Neuronal stem cell (in vitro differentiated cells): ENCODE results near the gene NOMO2.
"Not testable (repeated sequence)": the region's sequence is repeated elsewhere in the genome, so short reads cannot be mapped to it uniquely, and the experiment has no call there.

Experiments
- DNase-seq: peaks from one replicate; pipeline ENCODE4 v3.0.0-alpha.2; 2013; ENCODE audit warnings: low spot score
- H2AFZ ChIP-seq: one replicate; pipeline ENCODE4 v1.6.1; 2013; ENCODE audit warnings: mild to moderate bottlenecking, low read length, inconsistent platforms
- H2AK5ac ChIP-seq: 2 replicates; pipeline ENCODE4 v1.6.1; 2013; ENCODE audit warnings: low read depth, mild to moderate bottlenecking, inconsistent platforms, low read length, moderate library complexity, mixed read lengths
- H2BK120ac ChIP-seq: 2 replicates; pipeline ENCODE4 v1.6.1; 2013; ENCODE audit warnings: low read depth, mild to moderate bottlenecking, inconsistent platforms, low read length, moderate library complexity, mixed read lengths
- H2BK12ac ChIP-seq: one replicate; pipeline ENCODE4 v1.6.1; 2013; ENCODE audit warnings: low read length, inconsistent platforms
- H2BK15ac ChIP-seq: 2 replicates; pipeline ENCODE4 v1.6.1; 2013; ENCODE audit warnings: mild to moderate bottlenecking, low read length, inconsistent platforms, mixed read lengths
- H2BK5ac ChIP-seq: one replicate; pipeline ENCODE4 v1.6.1; 2013; ENCODE audit warnings: inconsistent platforms, mild to moderate bottlenecking, low read length, moderate library complexity
- H3K14ac ChIP-seq: one replicate; pipeline ENCODE4 v1.6.1; 2013; ENCODE audit warnings: low read length, inconsistent platforms
- H3K18ac ChIP-seq: 2 replicates; pipeline ENCODE4 v1.6.1; 2013; ENCODE audit warnings: low read length, inconsistent platforms
- H3K23ac ChIP-seq: 2 replicates; pipeline ENCODE4 v1.6.1; 2013; ENCODE audit warnings: low read depth, mild to moderate bottlenecking, mixed read lengths, low read length, inconsistent platforms; ENCODE audit not compliant: poor library complexity
- H3K27ac ChIP-seq: replicated peaks from 3 replicates; pipeline ENCODE4 v1.5.1; 2013; ENCODE audit warnings: low read length, inconsistent platforms
- H3K27me3 ChIP-seq, 3 experiments: 2 replicates each; pipeline ENCODE4 v1.6.1; 2013; ENCODE audit warnings: low read length in 3 of 3, mild to moderate bottlenecking in 2 of 3, inconsistent platforms in 1 of 3, low read depth in 1 of 3, mixed read lengths in 1 of 3, moderate library complexity in 1 of 3; ENCODE audit not compliant: control insufficient read depth in 3 of 3, insufficient read depth in 3 of 3
- H3K36me3 ChIP-seq, 2 donors: replicated peaks in 1 of 2; 2 replicates each; pipeline ENCODE4 v1.6.1; 2013; ENCODE audit warnings: low read length in 2 of 2; ENCODE audit not compliant: control insufficient read depth in 2 of 2, insufficient read depth in 2 of 2
- H3K4ac ChIP-seq: 2 replicates; pipeline ENCODE4 v1.6.1; 2013; ENCODE audit warnings: inconsistent platforms, mild to moderate bottlenecking, low read length, moderate library complexity
- H3K4me1 ChIP-seq, 2 donors: 1 replicate in 1 of 2; 2 replicates in 1 of 2; pipeline ENCODE4 v1.6.1; 2013; ENCODE audit warnings: low read length in 2 of 2, low read depth in 1 of 2; ENCODE audit not compliant: control insufficient read depth in 2 of 2, insufficient read depth in 1 of 2
- H3K4me2 ChIP-seq: one replicate; pipeline ENCODE4 v1.6.1; 2013; ENCODE audit warnings: mild to moderate bottlenecking, low read length, inconsistent platforms; ENCODE audit not compliant: insufficient read depth, poor library complexity, severe bottlenecking
- H3K4me3 ChIP-seq, 2 donors: 2 replicates each; pipeline ENCODE4 v1.5.1; 2013; ENCODE audit warnings: low read length in 2 of 2, mild to moderate bottlenecking in 2 of 2, inconsistent platforms in 1 of 2, moderate library complexity in 1 of 2
- H3K79me1 ChIP-seq: one replicate; pipeline ENCODE4 v1.6.1; 2013; ENCODE audit warnings: low read depth, mild to moderate bottlenecking, inconsistent platforms, low read length, moderate library complexity
- H3K9ac ChIP-seq: one replicate; pipeline ENCODE4 v1.6.1; 2013; ENCODE audit warnings: mild to moderate bottlenecking, low read depth, low read length, inconsistent platforms; ENCODE audit not compliant: poor library complexity
- H3K9me3 ChIP-seq, 2 donors: replicated peaks in 1 of 2; 2 replicates each; pipeline versions ENCODE3 to v1.6.1; 2013; ENCODE audit warnings: low read length in 2 of 2, mild to moderate bottlenecking in 2 of 2, inconsistent platforms in 1 of 2, low read depth in 1 of 2, mixed read lengths in 1 of 2, moderate library complexity in 1 of 2; ENCODE audit not compliant: control insufficient read depth in 2 of 2, insufficient read depth in 1 of 2
- H4K8ac ChIP-seq: one replicate; pipeline ENCODE4 v1.6.1; 2013; ENCODE audit warnings: low read depth, mild to moderate bottlenecking, inconsistent platforms, low read length, moderate library complexity
- H4K91ac ChIP-seq: one replicate; pipeline ENCODE4 v1.6.1; 2013; ENCODE audit warnings: low read length, low read depth, mild to moderate bottlenecking, inconsistent platforms; ENCODE audit not compliant: poor library complexity
- WGBS, 2 donors: extraction: QIAGEN DNeasy Blood & Tissue Kit; methylation state at CpG; one replicate each; pipeline ENCODE4 v1.1.7; 2013; ENCODE audit warnings: missing lambda C conversion rate in 2 of 2, mixed read lengths in 1 of 2; ENCODE audit not compliant: insufficient read length in 2 of 2, insufficient replicate concordance in 1 of 2; ENCODE audit errors: extremely low coverage in 2 of 2; 5-methylcytosine and 5-hydroxymethylcytosine counted together

The NOMO2 gene

DNA sequence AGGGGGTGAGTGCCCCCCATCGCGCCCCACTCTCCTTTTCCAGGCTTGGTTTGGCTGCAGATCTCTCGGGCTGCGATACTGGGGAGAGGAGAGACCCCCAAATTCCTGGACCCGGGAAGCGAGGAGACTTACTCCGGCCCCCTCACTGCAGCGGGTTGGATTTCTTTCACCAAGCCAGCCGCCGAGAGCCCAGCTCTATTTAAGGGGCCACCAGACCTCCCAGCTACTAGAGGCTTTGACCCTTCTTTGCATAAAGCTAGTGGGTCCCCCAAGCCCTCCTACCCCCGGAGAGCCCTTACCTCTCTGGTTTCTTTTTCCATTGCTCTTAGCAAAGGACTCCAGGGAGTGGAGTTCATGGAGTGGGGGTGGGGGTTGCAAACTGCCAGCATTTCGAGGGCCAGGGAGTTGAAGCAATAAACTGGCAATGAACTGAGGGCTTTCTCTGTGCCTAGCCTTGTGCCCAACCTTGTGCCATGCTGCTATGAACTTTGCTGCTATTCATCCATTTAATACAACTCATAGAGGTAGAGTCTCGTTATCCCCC is 9.5 kb upstream of the NOMO2 start:
- H3K4me3 ChIP-seq: not testable (repeated sequence)

DNA sequence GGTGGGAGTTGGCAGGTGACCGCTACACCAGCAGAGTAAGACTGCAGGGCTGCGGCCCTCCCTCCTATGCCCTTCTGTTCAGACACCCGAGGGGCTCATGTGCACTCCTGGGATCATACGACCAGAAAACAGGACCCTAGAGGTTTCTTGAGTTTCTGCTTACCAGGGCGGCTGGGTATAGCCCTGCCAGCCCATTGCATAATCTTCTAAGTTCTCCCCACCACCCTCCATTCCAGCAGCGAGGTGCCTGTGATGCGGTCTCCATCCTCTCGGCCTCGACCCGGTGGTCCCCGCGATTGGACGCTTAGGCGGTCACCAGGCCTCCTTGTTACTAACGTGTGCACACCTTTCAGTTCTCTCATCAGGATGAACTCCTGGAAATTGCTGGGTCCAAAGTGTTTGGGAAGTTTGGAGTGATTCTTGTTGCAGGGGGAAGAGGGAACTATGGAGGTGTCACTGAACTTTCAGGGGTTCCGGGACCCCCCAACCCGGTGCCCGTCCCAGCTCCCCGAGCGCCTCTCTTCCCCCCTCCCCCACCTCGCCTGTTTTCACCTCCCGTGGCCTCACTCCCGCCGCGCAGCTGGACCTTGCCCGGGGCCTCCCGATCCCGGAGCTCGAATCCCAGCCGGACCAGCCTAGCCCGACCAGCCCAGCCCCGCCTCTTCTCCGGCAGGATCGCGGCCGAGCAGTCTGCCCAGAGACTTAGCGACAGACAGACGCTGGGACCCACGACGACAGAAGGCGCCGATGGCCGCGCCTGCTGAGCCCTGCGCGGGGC is 8.8 kb upstream of the NOMO2 start:
- not testable (repeated sequence) for H3K18ac ChIP-seq, H4K8ac ChIP-seq, H3K4ac ChIP-seq, H3K4me3 ChIP-seq, H4K91ac ChIP-seq, H2BK12ac ChIP-seq, H3K9ac ChIP-seq, H3K27ac ChIP-seq, H3K27me3 ChIP-seq, H2AFZ ChIP-seq, H3K9me3 ChIP-seq, H2AK5ac ChIP-seq, H3K14ac ChIP-seq, H2BK5ac ChIP-seq, H2BK15ac ChIP-seq, DNase-seq, H2BK120ac ChIP-seq, H3K79me1 ChIP-seq, H3K23ac ChIP-seq, H3K4me1 ChIP-seq, H3K36me3 ChIP-seq
- H3K4me2 ChIP-seq: peak overlapping the region; percentile 18
- WGBS, 2 donors: no CpG with 5 or more reads among the region's 46 CpGs

More for the DNA sequence above, 9.5 kb upstream of the NOMO2 start:
- H2BK12ac ChIP-seq, H2AK5ac ChIP-seq, H3K23ac ChIP-seq, H3K18ac ChIP-seq, H3K36me3 ChIP-seq, H3K14ac ChIP-seq, H3K27ac ChIP-seq, H3K79me1 ChIP-seq, H3K4me1 ChIP-seq, H3K27me3 ChIP-seq, H2BK5ac ChIP-seq, H2BK120ac ChIP-seq, H3K9me3 ChIP-seq, H4K91ac ChIP-seq, H2BK15ac ChIP-seq, DNase-seq, H4K8ac ChIP-seq, H3K9ac ChIP-seq, H3K4ac ChIP-seq: not testable (repeated sequence)
- WGBS, 2 donors: no CpG with 5 or more reads among the region's 13 CpGs
- H3K4me2 ChIP-seq: peak overlapping the region; percentile 33
- peak overlapping the region; percentile 71 for H2AFZ ChIP-seq

DNA sequence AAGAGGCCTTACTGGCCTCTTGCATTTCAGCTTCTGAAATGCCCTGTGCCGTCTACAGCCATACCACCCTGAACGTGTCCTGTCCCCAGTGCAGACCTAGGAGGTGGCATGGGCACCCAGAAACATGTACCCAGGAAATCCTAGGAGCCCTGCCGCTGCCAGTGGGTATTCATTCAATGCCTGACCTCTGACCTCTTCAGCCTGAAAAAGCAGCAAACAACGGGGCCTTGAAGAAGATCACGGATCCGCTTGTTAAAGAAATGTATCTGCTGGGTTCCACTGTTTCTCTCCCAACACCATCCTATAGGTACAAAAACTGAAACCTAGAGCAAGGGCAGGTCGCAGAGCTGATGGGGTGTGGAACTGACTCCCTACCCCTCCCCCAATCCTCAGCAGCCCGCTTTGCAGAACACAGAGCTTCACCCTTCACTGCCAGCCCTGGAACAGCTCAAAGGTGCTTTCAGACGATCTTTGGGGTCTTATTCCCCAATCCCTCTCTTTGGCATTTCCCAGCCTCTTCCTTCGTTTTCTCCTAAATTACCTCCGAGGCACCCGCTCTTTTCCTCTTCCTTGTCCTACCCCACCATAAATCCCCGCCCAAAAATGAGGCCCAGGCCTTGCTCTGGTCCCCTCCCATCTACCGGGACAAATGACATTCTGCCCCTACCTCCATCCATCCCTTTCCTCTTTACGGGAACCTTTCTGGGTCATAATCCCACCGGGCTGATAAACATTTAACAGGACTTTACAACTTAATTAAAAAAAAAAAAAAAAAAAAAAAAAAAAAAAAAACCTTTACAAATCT is 1.3 kb downstream of the NOMO2 start:
- H2BK12ac ChIP-seq, H3K18ac ChIP-seq, H3K4ac ChIP-seq, H3K4me1 ChIP-seq, H3K79me1 ChIP-seq, H3K4me2 ChIP-seq, H2AFZ ChIP-seq, H3K36me3 ChIP-seq, H4K8ac ChIP-seq, H2AK5ac ChIP-seq, DNase-seq, H2BK15ac ChIP-seq, H3K14ac ChIP-seq, H2BK120ac ChIP-seq, H3K9ac ChIP-seq, H4K91ac ChIP-seq, H3K9me3 ChIP-seq, H3K27ac ChIP-seq, H3K23ac ChIP-seq, H3K27me3 ChIP-seq, H2BK5ac ChIP-seq: not testable (repeated sequence)
- peak overlapping the region in 1 of 2 donors; percentile 49 for H3K4me3 ChIP-seq
- WGBS, 2 donors: no CpG with 5 or more reads among the region's 16 CpGs

DNA sequence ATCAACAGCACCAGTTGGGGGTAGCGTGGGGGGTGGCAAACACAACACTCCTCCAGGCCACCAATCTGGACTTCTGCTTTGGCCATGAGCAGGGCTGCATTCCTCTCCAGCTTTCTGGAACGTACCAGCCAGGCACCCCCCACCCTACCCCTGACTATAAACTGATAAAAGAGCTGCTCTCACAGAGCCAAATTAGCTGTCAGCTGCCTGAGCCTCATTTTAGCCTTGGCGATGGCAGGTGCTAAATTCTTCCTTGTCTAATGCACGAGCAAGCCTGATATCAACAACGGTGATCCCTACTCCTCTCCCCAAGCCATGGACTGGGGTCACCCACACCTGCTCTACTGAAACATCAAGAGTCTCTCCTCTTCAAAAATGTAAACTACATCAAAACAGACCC is 8.2 kb downstream of the NOMO2 start:
- not testable (repeated sequence) for H2BK15ac ChIP-seq, H3K4me1 ChIP-seq, H3K79me1 ChIP-seq, H2AK5ac ChIP-seq, H2BK5ac ChIP-seq, H3K4me3 ChIP-seq, H2AFZ ChIP-seq, H3K23ac ChIP-seq, H3K36me3 ChIP-seq, H2BK120ac ChIP-seq, H3K27me3 ChIP-seq, H3K4ac ChIP-seq, H3K18ac ChIP-seq, H4K91ac ChIP-seq, H4K8ac ChIP-seq, H2BK12ac ChIP-seq, H3K4me2 ChIP-seq, H3K14ac ChIP-seq, H3K27ac ChIP-seq, H3K9ac ChIP-seq, H3K9me3 ChIP-seq, DNase-seq
- WGBS, 2 donors: no CpG with 5 or more reads among the region's 5 CpGs
